ENCODE data around the gene ZFR2. TPM values are rescaled to one million over a fixed set of nuclear protein-coding genes. Genes with fewer than 3 reads are reported as not detected.

Gene ZFR2
- total RNA-seq, 1 experiment from 2014 or later: not detected

- H3K27ac Mint-ChIP-seq (ENCODE audit: low read depth, unreplicated experiment): no peak overlapping the region
- BruUV-seq (replicated peaks): no TSS peak
- TF ChIP-seq CTCF (IDR thresholded peaks at IDR 0.05; ENCODE audit: unreplicated experiment): no peak
- POLR2A ChIA-PET: no interaction called here
- H3K4me1 Mint-ChIP-seq (ENCODE audit: insufficient read depth, unreplicated experiment): no peaks in the 10 kb centered on the region
- CTCF ChIA-PET: no interaction called here
- no peaks in the 10 kb centered on the region for H3K36me3 Mint-ChIP-seq (ENCODE audit: insufficient read depth, unreplicated experiment)
- intact Hi-C loops (cut with micrococcal nuclease): no loop called here
- no peak for DNase-seq (ENCODE audit: unreplicated experiment)
- H3K9me3 Mint-ChIP-seq (ENCODE audit: unreplicated experiment): no peaks in the 10 kb centered on the region
- H3K4me3 Mint-ChIP-seq (ENCODE audit: unreplicated experiment): no peak overlapping the region
- peaks cover 94% of the 10 kb centered on the region for H3K27me3 Mint-ChIP-seq (ENCODE audit: insufficient read depth, unreplicated experiment)
These were observed 8.3 kb downstream of the ZFR2 start for GRCh38 chr19:3860499-3860898.

GRCh38 chr19:3857449-3858003, 11.3 kb downstream of the ZFR2 start:
- intact Hi-C loops (cut with micrococcal nuclease): no loop called here
- CTCF ChIA-PET: interaction anchor here (1.2 kb wide), 1 partner anchor 9 kb away, joined by 3 read pairs; no protein-coding TSS in a partner anchor
- Mint-ChIP-seq H3K4me1 (ENCODE audit: insufficient read depth, unreplicated experiment) (peaks cover 5% of the 10 kb centered on the region), H3K9me3 (ENCODE audit: unreplicated experiment) (no peaks in the 10 kb centered on the region), H3K27me3 (ENCODE audit: insufficient read depth, unreplicated experiment) (peaks cover 72% of the 10 kb centered on the region), H3K4me3 (ENCODE audit: unreplicated experiment) (no peak overlapping the region), H3K27ac (ENCODE audit: low read depth, unreplicated experiment) (no peak overlapping the region), H3K36me3 (ENCODE audit: insufficient read depth, unreplicated experiment) (no peaks in the 10 kb centered on the region)
- DNase-seq (ENCODE audit: unreplicated experiment): no peak
- POLR2A ChIA-PET: interaction anchor here (0.6 kb wide), 1 partner anchor 89 kb away, joined by 3 read pairs; no protein-coding TSS in a partner anchor
- no peak for TF ChIP-seq CTCF (IDR thresholded peaks at IDR 0.05; ENCODE audit: unreplicated experiment)
- no TSS peak for BruUV-seq (replicated peaks)

- Mint-ChIP-seq H3K27ac (ENCODE audit: low read depth, unreplicated experiment) (no peak overlapping the region), H3K27me3 (ENCODE audit: insufficient read depth, unreplicated experiment) (peaks cover 63% of the 10 kb centered on the region), H3K4me3 (ENCODE audit: unreplicated experiment) (no peak overlapping the region), H3K36me3 (ENCODE audit: insufficient read depth, unreplicated experiment) (peaks cover 5% of the 10 kb centered on the region), H3K4me1 (ENCODE audit: insufficient read depth, unreplicated experiment) (peaks cover 9% of the 10 kb centered on the region), H3K9me3 (ENCODE audit: unreplicated experiment) (no peaks in the 10 kb centered on the region)
- CTCF ChIA-PET: interaction anchor here (0.7 kb wide), 1 partner anchor 174 kb away, joined by 3 read pairs; no protein-coding TSS in a partner anchor
- POLR2A ChIA-PET: no interaction called here
- BruUV-seq (replicated peaks): no TSS peak
- no peak for TF ChIP-seq CTCF (IDR thresholded peaks at IDR 0.05; ENCODE audit: unreplicated experiment)
- no peak for DNase-seq (ENCODE audit: unreplicated experiment)
- intact Hi-C loops (cut with micrococcal nuclease): no loop called here
These were observed 13.5 kb downstream of the ZFR2 start for GRCh38 chr19:3855320-3855719.

GRCh38 chr19:3852614-3853254, 16.1 kb downstream of the ZFR2 start:
- TF ChIP-seq CTCF (IDR thresholded peaks at IDR 0.05; ENCODE audit: unreplicated experiment): peak; percentile 62
- CTCF ChIA-PET: interaction anchor here (0.6 to 1.7 kb wide), 6 partner anchors 10 to 135 kb away, joined by 3 to 14 read pairs (median 4); no protein-coding TSS in a partner anchor
- H3K27ac Mint-ChIP-seq (ENCODE audit: low read depth, unreplicated experiment): no peak overlapping the region
- H3K36me3 Mint-ChIP-seq (ENCODE audit: insufficient read depth, unreplicated experiment): peaks cover 5% of the 10 kb centered on the region
- POLR2A ChIA-PET: interaction anchor here (0.7 to 2.1 kb wide), 5 partner anchors 116 to 453 kb away, joined by 3 to 11 read pairs (median 4); partner anchors contain the start of genes DAPK3 and EEF2
- H3K9me3 Mint-ChIP-seq (ENCODE audit: unreplicated experiment): no peaks in the 10 kb centered on the region
- intact Hi-C loops (cut with micrococcal nuclease): loop anchor here (1.0 to 5.0 kb wide), 3 partner anchors 116 to 350 kb away; no protein-coding TSS in a partner anchor
- peaks cover 9% of the 10 kb centered on the region for H3K4me1 Mint-ChIP-seq (ENCODE audit: insufficient read depth, unreplicated experiment)
- peaks cover 53% of the 10 kb centered on the region for H3K27me3 Mint-ChIP-seq (ENCODE audit: insufficient read depth, unreplicated experiment)
- H3K4me3 Mint-ChIP-seq (ENCODE audit: unreplicated experiment): no peak overlapping the region
- BruUV-seq (replicated peaks): no TSS peak
- DNase-seq (ENCODE audit: unreplicated experiment): peak; percentile 99

Data from MCF 10A (cell line).